GM12892 (cell line): ENCODE results near the gene NPC1L1.

Source experiments
- POLR2A ChIP-seq: IDR thresholded peaks from 2 replicates; pipeline ENCODE4 v1.6.1; 2011; ENCODE audit warnings: low read depth, low read length, control low read depth
- POLR2AphosphoS5 ChIP-seq: IDR thresholded peaks from 2 replicates; pipeline ENCODE4 v1.6.1; 2011; ENCODE audit warnings: low read depth, low read length, control low read depth
- TAF1 ChIP-seq: IDR thresholded peaks from 2 replicates; pipeline ENCODE4 v1.6.1; 2011; ENCODE audit warnings: low read depth, mild to moderate bottlenecking, control low read depth, low read length, borderline replicate concordance

DNA sequence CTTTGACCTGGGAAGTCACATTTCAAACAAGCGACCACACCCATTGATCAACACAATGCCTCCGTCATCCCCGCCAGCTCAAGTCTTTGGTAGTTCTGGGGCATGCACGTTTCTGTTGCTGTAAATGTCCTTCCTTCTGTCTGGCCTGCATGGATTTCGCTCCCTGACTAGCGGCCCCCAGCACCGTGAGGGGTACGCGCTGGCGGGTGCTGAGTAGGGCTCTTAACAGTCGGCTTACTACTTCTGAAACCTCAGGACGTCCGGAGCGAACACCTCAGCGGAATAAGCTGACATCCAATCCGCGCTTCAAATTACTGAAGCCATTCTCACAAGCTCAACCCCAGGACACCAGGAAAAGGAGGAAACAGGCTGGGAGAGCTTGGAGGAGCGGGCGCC, 51.2 kb downstream of the NPC1L1 start:
- no peak for TF ChIP-seq POLR2AphosphoS5
- no peak for TF ChIP-seq POLR2A
- no peak for TF ChIP-seq TAF1
